HEK293T (cell line): ENCODE measurements around the gene OSBPL8.

Experiments
- ARNT ChIP-seq: fragments of 450-650 bp; IDR thresholded peaks from 2 replicates; pipeline ENCODE4 v1.6.1; 2017; ENCODE audit warnings: mild to moderate bottlenecking
- BHLHE40 ChIP-seq: fragments of 450-650 bp; IDR thresholded peaks from 2 replicates; pipeline ENCODE4 v1.6.1; 2016; ENCODE audit warnings: mild to moderate bottlenecking, moderate library complexity, borderline replicate concordance
- ELF4 ChIP-seq: fragments of 450-650 bp; IDR thresholded peaks from 2 replicates; pipeline ENCODE4 v1.6.1; 2017; ENCODE audit warnings: antibody characterized with exemption
- FOXA1 ChIP-seq: fragments of 450-650 bp; IDR thresholded peaks from 2 replicates; pipeline ENCODE4 v1.6.1; 2016; ENCODE audit warnings: mild to moderate bottlenecking
- FOXK2 ChIP-seq: fragments of 450-650 bp; IDR thresholded peaks from 2 replicates; pipeline ENCODE4 v1.6.1; 2016; ENCODE audit warnings: mild to moderate bottlenecking
- FOXM1 ChIP-seq: fragments of 450-650 bp; IDR thresholded peaks from 2 replicates; pipeline ENCODE4 v1.6.1; 2017; ENCODE audit warnings: mild to moderate bottlenecking, borderline replicate concordance
- HDGF ChIP-seq: fragments of 450-650 bp; IDR thresholded peaks from 2 replicates; pipeline ENCODE4 v1.6.1; 2017; ENCODE audit warnings: antibody characterized with exemption, borderline replicate concordance
- L3MBTL2 ChIP-seq: fragments of 450-650 bp; conservative IDR thresholded peaks from 2 replicates; pipeline ENCODE4 v1.6.1; 2016; ENCODE audit warnings: mild to moderate bottlenecking
- PKNOX1 ChIP-seq: fragments of 450-650 bp; IDR thresholded peaks from 2 replicates; pipeline ENCODE4 v1.6.1; 2016
- SP1 ChIP-seq: fragments of 450-650 bp; IDR thresholded peaks from 2 replicates; pipeline ENCODE4 v1.6.1; 2017
- SUZ12 ChIP-seq: fragments of 450-650 bp; IDR thresholded peaks from 2 replicates; pipeline ENCODE4 v1.6.1; 2016; ENCODE audit warnings: mild to moderate bottlenecking
- TARDBP ChIP-seq: fragments of 450-650 bp; IDR thresholded peaks from 2 replicates; pipeline ENCODE4 v1.6.1; 2016
- ZNF384 ChIP-seq: fragments of 450-650 bp; IDR thresholded peaks from 2 replicates; pipeline ENCODE4 v1.6.1; 2016

GRCh38 chr12:76310110-76310509, 249.5 kb downstream of the OSBPL8 start:
- TF ChIP-seq BHLHE40 = no peak
- TF ChIP-seq FOXK2 = no peak
- no peak for TF ChIP-seq ELF4
- TF ChIP-seq FOXA1 = no peak
- no peak for TF ChIP-seq SP1
- TF ChIP-seq ARNT = no peak
- TF ChIP-seq L3MBTL2 = no peak
- no peak for TF ChIP-seq SUZ12
- no peak for TF ChIP-seq HDGF
- TF ChIP-seq ZNF384 = no peak
- TF ChIP-seq FOXM1 = no peak
- TF ChIP-seq TARDBP = no peak
- TF ChIP-seq PKNOX1 = no peak
